Measurements from ENCODE around the gene TMEM60.
"Not testable (repeated sequence)": the region's sequence is repeated elsewhere in the genome, so short reads cannot be mapped to it uniquely, and the experiment has no call there.

The TMEM60 gene, protein sequence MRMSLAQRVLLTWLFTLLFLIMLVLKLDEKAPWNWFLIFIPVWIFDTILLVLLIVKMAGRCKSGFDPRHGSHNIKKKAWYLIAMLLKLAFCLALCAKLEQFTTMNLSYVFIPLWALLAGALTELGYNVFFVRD

DNA sequence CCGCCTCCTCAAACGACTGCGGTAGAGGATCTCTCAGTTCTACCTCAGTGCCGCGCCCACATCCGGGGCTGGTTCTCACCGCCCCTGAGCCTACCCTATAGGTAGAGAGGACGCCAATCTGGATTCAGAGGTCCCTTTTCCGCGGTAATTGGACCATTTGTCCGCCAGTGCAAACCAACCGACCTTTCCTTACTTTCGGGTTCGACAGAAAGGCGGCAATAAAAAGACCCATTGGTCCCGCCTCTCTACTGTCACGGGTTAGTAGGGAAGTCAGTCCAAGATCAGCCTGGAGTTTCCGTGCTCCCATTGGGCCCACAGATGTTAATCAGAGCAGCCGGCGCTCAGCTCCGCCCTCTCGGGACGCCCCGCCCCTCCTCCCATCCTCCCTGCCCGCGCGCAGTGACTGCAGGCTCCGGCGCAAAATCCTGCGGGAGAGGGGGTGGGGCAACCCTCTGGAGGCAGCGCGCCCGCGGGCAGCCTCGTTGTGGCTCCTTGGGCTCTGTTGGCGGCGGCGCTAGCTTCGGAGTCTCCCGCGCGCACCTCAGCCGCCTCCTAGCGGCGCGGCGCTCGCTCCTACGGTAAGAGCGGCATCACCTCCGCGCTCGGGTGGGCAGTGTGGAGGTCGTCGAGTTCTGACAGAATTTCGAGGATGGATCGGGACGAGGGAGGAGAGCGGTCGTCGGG, at the start of gene TMEM60, which contains the start of gene PHTF2:
TMEM60 (minus strand) TSS at position 41 of the 684 bp plus-strand sequence. CDS start 4,061 bp downstream, outside the sequence.
PHTF2 (plus strand) TSS at position 380 of the 684 bp plus-strand sequence.
- DNase-seq: peak; percentile 97

DNA sequence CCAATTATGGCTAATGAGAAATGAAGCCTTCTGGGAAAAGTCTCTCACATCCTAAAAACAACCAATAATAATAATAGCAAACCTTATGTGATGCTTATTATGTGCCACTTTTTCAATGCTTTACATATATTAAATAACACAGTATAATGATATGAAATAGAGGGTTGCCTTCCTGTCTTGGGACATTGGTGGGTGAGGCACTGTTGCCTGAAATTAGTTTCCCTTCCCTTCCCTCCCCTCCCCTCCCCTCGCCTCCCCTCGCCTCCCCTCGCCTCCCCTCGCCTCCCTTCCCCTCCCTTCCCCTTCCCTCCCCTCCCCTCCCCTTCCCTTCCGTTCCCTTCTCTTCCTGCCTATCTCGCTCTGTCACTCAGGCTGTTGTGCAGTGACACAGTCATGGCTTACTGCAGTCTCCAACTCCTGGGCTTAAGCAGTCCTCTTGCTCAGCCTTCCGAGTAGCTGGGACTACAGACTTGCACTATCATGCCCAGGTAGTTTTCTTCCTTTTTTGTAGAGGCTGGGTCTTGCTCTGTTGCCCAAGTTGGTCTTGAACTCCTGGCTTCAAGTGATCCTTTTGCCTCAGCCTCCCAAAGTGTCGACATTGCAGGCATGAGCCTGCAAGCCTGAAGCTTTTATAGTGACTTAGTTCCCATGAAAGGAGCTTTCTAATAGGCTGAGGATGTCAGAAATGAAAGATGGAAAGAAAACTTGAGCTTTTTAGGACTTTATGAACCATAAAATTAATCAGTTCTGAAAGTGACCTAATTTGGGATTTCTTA, 48.3 kb upstream of the TMEM60 start:
- no peak for DNase-seq

DNA sequence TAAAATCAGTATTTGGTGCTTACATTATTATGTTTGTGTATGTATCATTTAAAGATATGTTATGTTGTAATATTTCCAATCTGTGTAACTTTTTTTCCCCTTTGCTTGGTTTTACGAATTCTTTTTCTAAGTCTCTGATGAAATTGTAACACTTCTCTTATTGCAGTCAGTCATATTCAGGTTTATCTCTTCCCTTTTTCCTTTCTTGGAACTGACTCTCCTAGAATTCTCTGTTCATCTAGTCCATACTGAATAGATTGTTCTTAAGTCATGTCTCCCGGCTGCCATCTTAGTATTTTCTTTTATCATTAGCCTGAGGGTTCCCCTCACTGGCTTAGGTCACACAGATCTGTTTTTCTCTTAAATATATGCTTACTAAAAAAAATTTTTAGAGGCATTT, 45.0 kb upstream of the TMEM60 start:
- no peak for DNase-seq

DNA sequence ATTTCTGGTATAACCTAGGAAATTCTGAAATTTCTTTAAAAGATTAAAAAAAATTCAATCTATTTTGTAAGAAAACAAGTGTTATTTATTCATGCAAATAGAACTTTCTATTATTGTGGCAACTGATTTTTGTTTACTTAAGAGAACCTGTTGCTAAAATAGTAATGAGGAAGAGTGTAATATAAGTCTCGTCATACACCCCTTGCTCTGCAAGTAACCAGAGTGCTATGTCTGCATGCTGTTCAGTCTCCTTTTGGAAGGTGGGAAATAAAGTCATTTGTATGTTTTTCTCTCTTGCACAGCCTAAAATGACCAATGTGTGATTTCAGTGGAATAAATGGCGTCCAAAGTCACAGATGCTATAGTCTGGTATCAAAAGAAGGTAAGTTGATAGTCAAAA, 41.7 kb upstream of the TMEM60 start:
- no peak for DNase-seq

DNA sequence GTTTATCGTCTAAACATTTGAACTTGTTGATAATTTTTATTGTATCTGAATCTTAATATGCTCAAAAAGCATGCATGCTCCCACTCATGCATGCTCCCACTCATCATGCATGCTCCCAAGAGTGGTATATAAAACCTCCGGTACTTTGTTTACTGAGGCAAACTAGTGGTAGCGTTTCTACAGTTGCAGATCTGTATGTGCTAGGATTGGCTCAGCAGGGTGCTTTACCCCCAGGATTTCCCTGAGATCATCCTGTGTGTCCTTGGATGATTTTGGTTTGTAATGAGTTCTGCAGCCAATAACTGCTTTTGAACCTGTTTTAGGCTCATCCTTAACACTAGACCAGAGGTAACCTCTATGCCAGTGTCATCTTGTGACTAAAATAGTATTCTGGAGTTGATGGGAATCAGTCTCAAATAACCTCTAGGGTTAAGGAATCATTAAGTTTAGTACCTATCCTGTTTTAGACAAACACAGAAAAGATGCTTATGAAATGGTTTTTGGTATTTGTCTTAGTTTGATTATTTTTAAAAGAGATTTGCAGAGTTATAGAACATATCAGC, 40.8 kb upstream of the TMEM60 start:
- no peak for DNase-seq

DNA sequence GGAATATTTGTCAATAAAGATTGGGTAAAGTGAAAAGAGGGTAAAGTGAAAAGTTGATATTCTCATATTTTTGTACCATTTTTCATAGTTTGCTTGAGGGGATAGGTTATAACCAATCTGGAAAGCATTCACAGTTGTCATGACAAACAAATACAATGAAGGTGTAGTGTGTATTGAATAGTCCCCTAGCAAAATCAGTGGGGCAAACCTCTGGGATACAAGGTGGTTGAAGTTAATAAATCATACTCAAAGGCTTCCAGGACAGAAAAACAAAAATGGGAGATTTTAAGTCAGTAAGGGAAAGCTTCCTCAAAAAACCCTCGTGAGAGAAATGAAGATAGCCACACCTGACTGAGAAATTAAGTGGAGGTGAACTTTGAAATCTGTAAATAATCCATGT, 39.7 kb upstream of the TMEM60 start:
- DNase-seq: no peak

DNA sequence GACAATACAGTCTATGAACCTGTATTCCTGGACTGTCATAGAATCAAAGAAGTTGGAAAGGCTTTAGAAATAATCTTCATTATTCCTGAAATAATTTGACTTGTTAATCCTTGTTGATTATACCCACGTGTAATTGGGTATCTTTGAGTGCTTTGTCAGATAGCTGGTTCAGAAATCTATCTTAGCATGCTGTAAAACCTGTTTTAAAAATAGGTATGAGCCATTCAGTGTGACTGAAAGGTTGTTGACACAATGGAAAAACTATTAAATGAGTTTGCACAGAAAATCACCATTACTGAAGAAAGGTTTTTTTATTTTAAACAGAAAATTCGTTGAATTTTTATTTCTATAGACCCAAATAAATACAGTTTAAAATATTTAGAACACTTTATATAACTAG, 39.0 kb upstream of the TMEM60 start:
- DNase-seq: no peak

DNA sequence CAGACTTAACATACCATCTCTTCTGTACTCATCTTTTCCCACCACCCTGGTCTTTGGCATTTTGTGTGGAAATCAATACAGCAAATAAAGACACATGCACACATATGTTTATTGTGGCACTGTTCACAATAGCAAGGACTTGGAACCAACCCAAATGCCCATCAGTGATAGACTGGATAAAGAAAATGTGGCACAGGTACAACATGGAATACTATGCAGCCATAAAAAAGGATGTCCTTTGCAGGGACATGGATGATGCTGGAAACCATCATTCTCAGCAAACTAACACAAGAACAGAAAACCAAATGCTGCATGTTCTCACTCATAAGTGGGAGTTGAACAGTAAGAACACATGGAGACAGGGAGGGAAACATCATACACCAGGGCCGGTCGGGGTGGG, 38.2 kb upstream of the TMEM60 start:
- DNase-seq: not testable (repeated sequence)

DNA sequence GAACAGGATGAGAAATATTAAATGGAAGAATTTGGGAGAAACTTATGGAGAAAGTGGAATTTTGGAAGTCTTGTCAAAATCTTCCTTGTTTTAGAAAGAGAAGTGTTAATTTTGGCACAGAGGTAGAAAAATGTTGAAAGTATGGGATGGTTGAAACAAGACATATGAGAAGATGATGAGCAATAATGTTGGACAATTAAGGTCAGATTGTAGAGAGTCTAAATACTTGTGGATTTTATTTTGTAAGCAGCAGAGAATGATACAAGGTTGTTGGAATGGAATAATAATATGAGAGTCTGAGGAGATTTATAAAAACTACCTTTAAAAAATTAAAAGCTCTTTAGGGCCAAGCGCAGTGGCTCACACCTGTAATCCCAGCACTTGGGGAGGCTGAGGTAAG, 34.9 kb upstream of the TMEM60 start:
- no peak for DNase-seq

DNA sequence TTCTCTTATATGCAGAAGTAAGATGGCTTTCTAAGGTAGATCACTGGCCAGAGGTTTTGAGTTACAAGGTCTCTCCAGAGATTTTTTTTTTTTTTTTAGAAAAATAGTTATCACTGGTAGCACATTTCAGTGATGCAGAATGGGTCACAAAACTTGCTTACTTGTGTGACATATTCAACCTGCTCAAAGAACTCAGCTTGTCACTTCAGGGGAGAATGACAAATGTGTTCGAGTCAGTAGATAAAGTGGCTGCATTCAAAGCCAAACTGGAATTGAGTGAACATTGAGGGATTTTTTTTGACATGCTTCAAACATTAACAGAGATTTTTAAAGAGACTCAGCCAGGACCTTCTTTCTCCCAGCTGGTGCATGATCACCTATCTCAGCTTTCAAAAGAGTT, 33.7 kb upstream of the TMEM60 start:
- no peak for DNase-seq

DNA sequence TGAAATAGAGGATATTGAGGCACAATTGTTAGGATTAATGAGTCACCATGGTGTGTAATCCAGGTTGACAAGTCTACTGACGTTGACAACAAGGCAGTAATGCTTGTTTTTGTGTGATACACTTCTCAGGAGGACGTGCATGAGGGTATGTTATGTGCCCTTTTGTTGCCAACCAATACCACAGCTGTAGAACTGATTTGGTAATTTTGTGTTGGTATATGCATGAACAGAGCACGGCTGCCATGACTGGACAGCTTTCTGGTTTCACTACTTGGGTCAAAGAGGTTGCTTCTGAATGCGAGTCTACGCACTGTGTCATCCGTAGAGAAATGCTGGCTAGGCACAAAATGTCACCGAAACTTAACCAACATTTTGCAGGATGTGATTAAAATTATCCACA, 33.2 kb upstream of the TMEM60 start:
- DNase-seq: peak; percentile 21

DNA sequence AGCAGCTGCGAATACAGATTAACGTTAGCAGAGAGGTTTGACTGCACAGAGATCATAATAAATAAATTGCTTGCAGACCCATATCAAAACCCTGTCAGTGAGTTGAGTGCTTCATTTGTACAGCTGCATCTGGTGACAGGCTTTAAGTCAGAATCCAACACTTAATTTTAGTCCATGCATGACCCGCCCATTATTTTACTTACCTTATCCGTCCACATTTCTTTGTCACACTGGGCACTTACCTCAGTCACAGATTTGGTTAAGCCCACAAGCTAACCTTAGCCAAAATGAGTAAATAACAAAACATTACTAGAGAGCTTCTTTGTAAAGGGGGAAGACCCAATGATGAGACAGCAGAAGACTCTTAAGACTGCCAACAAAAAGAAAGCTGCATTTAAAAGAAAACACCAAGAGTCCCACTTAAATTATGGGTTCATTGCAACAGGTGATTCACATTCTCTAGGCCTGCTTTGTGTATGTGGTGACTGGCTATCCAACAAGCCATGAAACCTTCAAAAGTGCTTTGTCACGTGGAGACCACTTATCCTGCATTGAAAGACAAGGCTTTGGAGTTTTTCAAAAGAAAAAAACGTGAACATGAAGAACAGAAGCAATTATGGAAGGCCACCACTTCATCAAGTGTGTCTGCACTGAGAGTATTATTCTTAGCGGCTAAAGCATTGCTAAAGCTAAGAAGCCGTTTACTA, 32.6 kb upstream of the TMEM60 start:
- no peak for DNase-seq

DNA sequence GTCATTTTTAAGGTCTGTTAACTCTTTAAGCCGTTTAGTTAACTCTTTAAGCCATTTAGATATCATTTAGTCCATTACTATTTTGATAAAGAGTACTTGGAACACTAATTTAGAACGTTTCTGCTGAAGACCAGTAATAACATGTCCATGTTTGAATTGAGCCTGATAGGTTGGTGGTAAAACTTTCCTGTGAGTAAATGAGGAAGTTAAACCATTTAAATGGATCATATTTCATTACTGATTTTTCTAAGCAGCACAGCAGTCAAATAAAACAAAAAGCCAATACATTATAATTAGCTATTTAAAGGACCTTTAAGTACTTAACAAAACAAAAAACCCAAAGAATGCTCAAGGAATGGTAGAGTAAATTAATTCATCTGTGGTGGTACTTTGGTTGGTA, 29.8 kb upstream of the TMEM60 start:
- no peak for DNase-seq

DNA sequence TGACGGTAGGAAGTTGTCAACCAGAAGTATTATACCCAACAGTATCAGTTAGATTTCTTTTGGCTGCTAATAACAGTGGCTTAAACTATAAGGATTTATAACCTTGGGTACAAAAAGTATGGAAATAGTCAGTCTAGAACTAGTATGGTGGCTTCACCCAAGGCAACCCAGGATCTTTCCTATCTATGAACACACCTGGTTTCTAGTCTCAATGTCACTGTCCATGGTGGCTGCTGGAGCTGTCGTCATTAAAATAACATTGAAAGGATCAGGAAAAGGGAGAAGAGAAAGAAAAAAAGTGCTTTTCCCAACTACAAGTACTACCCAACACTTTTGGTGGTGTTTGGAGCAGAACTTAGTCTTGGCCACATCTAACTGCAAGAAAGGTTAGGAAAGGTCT, 28.1 kb upstream of the TMEM60 start:
- no peak for DNase-seq

DNA sequence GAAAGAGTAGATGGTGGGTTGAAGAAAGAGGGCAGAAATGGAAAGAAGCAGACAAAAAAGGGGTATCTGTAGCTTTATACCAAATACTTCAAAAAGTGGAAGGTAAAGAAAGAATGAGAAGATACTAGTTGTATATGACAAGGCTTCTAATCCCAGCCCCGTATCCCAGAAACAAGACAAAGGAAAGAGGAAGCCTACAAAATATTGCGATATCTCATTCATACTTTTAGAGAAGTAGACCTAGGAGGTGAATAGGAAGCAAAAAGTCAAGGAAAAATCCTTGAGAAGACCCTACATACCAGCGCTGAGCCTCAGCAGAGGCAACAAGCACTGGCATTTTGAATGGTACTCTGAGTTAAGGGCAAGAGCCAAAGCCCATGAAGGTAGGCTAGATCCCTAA, 26.9 kb upstream of the TMEM60 start:
- DNase-seq: no peak

DNA sequence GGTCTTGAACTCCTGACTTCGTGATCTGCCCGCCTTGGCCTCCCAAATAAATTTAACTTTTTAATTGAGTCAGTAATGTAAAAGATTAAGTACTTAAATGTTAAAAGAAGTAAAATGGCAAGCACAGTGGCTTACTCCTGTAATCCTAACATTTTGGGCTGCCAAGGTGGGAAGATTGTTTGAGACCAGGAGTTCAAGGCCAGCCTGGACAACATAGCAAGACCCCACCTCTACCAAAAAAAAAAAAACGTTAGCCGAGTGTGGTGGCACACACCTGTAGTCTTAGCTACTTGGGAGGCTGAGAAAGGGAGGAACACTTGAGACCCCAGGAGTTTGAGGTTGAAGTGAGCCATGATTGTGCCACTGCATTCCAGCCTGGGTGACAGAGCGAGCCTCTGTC, 26.4 kb upstream of the TMEM60 start:
- DNase-seq: no peak

DNA sequence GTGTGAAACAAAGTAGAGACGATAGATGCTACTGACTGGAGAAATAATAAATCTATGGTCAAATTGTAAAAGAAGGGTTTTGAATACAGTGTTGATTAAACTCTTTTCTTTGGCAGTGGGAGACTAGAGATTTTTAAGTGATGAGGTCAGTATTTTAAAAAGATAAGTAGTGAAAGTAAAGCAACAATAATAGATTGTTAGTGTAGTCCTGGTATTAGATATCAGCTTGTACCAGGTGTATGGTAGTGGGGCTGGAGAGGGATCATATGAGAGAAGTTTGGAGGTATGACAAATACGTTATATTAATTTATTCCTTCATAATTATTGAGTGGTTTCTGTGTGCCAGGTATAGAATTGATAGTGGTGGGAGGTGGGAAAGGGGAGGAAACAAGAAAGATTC, 25.6 kb upstream of the TMEM60 start:
- no peak for DNase-seq

DNA sequence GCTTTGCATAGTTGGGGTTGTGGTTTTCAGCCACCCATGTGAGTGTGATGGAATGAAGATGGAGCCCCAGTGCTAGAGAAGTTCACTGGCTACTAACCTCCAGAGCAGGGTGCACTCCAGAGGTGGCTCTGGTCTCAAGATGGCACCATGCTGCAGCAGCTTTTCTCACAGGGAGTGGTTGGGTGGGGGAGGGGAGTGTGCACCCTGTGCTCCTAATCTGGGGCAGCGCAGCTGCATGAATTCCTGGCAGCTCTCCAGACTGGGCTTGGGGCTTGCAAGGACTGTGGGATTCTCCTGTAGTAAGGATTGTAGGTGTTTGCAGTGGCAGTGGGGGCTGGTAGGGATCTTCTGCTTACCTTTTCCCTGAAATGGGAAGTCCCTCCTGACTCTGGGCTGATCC, 24.0 kb upstream of the TMEM60 start:
- no peak for DNase-seq

DNA sequence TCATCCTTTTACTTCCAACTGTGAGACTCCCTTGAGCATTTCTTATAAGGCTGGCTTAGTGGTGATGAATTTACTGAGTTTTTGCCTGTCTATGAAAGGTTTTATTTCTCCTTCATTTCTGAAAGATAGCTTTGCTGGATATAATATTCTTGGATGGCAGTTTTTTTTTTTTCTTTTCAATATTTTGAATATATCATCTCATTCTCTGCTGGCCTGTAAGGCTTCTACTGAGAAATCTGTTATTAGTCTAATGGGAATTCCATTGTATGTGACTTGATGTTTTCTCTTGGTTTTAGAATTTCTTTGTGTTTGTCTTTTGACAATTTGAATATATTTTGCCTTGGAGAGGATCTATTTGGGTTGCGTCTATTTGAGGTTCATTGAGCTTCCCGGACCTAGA, 22.7 kb upstream of the TMEM60 start:
- no peak for DNase-seq

DNA sequence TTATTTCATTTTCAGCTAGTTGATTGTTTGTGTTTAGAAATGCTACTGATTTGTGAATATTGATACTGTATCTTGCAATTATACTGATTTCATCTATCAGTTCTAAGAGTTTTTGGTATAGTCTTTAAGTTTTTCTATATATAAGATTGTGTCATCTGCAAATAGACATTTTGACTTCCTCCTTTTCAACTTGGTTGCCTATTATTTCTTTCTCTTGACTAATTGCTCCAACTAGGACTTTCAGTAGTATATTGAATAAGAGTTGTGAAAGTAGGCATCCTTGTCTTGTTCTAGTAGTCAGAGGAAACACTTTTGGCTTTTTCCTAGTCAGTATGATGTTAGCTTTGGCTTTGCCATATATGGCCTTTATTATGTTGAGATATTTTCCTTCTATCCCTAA, 20.8 kb upstream of the TMEM60 start:
- no peak for DNase-seq

DNA sequence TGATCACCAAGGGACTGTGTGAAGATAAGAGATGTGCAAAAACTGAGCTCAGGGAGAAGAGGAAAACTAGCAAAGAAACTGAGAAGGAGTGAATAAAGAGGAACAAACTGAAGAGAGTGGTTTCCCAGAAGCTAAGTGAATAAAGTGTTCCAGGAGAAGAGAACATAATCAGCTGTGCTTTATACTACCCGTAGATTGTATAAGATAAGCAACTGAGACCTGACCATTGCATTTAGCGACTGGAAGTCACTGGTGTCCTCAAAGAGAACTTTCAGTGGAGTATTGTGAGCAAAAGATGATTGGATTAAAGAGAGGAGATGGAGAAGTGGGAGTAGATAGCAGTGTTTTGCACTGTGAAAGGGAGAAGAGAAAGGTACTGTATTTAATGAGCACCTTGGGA, 14.9 kb upstream of the TMEM60 start:
- DNase-seq: no peak

DNA sequence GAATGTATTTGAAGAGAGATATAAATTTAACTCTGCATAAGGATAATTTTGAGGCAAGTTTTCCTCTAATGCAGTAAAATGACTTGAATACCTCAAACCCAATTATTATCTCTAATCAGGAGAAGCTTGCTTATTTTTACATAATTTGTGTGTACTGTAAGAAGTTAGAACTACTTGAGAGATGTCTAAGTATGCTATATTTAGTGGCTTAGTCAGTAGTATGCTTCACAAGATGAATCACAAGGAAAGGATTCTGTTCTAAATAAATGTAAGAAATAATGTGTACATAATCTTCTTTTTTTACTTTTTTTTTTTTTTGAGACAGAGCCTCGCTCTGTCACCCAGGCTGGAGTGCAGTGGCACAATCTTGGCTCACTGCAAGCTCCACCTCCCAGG, 14.1 kb upstream of the TMEM60 start:
- DNase-seq: no peak
